GM12864 (cell line): ENCODE data around the gene MYRF.

Source experiments
- DNase-seq: peaks from one replicate; pipeline ENCODE4 v3.0.0-alpha.2; 2011; ENCODE audit warnings: low read depth
- H3K4me3 ChIP-seq: 2 replicates; pipeline ENCODE4 v1.5.1; 2011; ENCODE audit warnings: mild to moderate bottlenecking, low read depth, low read length, control low read depth
- CTCF ChIP-seq: IDR thresholded peaks from 2 replicates; pipeline ENCODE4 v1.5.1; 2011; ENCODE audit warnings: low read depth, mild to moderate bottlenecking, moderate library complexity, low read length, control low read depth, inconsistent platforms; ENCODE audit errors: missing control alignments

MYRF gene

DNA sequence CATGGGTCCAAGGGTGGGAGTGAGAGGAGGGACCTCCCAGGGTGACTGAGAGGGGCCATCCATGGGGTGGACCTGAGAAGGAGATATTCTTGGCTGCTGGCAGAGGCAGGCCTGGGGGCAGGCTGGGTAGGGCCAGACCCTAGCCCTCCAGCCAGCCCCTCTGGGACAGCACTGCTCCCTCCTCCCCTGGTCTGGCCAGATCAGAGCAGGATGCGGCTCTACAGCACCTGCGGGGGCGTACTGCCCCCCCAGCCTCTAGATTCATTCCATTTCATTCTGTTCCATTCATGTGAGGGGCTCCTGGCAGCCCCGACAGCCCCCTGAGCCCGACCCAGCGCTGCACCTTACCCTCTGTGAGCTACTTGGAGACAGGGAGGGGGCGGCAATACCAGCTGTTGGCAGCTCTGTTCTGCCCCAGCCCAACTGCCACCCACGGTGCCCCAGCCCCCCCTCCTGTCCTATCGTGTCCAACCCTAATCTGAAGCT is 34.3 kb upstream of the MYRF start:
- no peak for DNase-seq
- H3K4me3 ChIP-seq, result no peak overlapping the region

GRCh38 chr11:61718621-61719302 is 33.7 kb upstream of the MYRF start:
- H3K4me3 ChIP-seq, result no peak overlapping the region
- TF ChIP-seq CTCF, result no peak

More for the DNA sequence above, 34.3 kb upstream of the MYRF start:
- no peak for TF ChIP-seq CTCF

DNA sequence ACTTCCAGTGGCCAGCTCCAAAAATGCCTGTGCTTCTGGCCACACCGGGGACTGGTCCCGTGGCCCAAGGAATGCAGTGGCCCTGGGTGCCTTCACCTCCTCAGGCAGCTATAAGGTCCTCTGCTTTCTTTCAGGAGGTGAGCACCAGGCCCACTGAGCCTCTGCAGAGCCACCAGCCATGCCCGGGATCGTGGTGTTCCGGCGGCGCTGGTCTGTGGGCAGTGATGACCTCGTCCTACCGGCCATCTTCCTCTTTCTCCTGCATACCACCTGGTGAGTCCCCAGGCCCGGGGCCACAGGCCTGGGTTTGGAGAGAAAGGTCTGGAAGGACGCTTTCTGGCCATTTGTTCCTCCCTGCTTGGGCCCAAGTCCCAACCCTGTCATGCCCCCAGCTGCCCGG is 32.5 kb upstream of the MYRF start:
- TF ChIP-seq CTCF, result no peak
- no peak for DNase-seq
- H3K4me3 ChIP-seq, result no peak overlapping the region

More at GRCh38 chr11:61718621-61719302, 33.7 kb upstream of the MYRF start:
- no peak for DNase-seq

DNA sequence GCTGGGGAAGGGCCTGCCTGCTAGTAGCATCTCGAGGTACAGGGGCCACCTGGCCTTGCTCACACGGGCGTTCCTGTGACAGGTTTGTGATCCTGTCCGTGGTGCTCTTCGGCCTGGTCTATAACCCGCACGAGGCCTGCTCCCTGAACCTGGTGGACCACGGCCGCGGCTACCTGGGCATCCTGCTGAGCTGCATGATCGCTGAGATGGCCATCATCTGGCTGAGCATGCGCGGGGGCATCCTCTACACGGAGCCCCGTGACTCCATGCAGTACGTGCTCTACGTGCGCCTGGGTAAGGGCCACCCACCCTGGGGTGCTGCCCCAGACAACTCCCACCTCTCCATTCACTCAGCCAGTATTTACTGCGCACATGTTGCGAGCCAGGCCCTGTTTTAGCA is 31.8 kb upstream of the MYRF start:
- DNase-seq, result no peak
- no peak for TF ChIP-seq CTCF
- H3K4me3 ChIP-seq, result no peak overlapping the region

DNA sequence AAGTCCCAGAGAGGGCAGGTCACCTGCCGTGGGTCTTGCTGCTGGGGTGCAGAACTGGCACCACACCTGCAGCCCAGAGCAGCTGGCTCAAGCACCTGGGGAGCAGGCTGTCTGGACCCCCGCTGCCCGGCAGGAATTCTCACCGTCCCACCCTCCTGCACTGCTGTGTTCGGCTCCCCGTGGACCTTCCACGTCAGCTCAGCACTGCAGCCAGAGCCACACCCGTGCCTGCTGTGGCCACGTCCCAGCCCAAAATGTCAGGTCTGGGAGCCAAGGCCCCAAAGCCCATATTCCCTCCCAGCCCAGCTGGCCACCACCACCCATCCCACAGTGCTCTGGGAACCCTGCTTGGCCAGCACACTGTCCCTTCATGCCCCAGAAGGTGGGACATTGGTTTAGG is 28.0 kb upstream of the MYRF start:
- no peak for TF ChIP-seq CTCF
- DNase-seq, result no peak
- no peak overlapping the region for H3K4me3 ChIP-seq

DNA sequence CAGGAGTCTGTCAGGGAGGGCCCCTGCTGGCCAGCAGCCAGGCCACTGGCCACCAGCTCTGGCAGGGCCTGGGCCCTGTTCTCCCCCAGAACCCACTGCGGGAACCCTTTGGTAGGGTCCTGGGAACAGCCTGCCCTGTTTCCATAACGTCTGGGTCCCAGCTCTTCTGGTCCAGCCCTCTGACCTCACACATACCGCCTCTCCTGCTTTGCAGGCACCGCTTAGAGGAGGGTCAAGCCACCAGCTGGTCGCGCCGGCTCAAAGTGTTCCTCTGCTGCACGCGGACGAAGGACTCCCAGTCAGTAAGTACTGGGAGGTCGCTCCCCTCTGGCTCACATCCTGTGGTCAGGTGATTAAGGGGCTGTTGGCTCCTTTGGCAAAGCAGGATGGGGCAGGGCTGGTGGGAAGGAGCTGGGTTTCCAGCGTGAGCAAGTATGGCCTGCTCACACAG is 26.6 kb upstream of the MYRF start:
- no peak for DNase-seq
- TF ChIP-seq CTCF, result no peak
- H3K4me3 ChIP-seq, result no peak overlapping the region

GRCh38 chr11:61726775-61727174 is 25.7 kb upstream of the MYRF start:
- no peak for DNase-seq
- no peak overlapping the region for H3K4me3 ChIP-seq
- TF ChIP-seq CTCF, result no peak
